Measurements from ENCODE around the gene PLCB4.
"Not testable (repeated sequence)": the region's sequence is repeated elsewhere in the genome, so short reads cannot be mapped to it uniquely, and the experiment has no call there.

PLCB4 gene

DNA sequence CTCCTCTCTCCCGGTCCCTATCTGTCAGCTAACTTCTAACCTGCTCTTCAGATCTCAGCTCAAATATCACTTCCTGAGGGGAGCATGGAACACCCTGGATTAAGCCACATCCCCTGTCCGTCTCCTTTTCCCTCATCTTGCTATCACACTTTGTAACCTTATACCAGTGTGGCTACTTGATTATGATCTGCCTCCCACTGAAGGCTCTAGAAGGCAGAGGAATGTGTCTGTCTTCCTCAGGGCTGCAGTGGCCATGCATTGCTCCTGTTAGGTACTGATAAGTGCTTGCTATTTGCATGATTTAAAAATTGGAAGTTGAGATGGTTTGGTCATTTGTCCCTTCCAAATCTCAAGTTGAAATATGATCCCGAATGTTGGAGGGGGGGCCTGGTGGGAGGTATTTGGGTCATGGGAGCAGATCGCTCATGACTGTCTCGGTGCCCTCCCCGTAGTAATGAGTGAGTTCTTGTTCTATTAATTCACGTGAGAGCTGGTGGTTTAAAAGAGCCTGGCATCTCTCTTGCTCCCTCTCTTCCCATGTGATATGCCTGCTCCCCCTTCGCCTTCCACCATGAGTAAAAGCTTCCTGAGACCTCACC is 71.4 kb downstream of the PLCB4 start:
- in situ Hi-C loops (cut with HindIII; ENCODE audit: low sequenced_read_pairs), result no loop called here

DNA sequence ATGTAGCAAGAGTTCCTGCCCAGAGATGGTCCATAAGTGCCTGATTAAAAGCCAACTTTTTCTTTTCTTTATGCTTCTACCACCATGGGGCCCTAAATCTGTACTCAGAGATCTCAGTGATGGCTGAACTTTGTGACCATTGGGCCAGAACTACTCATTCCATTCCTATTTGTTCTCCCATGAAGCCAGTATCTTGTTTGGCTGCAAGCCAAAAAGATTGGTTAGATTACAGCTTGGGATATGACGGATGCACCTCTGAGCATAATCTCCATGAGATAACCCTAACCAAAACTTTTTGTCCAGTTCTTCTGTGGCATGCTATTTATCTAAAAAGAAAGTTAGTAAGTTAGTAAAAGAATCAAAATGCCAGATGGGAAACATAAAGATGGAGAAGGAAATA is 72.2 kb downstream of the PLCB4 start:
- in situ Hi-C loops (cut with HindIII; ENCODE audit: low sequenced_read_pairs), result no loop called here

DNA sequence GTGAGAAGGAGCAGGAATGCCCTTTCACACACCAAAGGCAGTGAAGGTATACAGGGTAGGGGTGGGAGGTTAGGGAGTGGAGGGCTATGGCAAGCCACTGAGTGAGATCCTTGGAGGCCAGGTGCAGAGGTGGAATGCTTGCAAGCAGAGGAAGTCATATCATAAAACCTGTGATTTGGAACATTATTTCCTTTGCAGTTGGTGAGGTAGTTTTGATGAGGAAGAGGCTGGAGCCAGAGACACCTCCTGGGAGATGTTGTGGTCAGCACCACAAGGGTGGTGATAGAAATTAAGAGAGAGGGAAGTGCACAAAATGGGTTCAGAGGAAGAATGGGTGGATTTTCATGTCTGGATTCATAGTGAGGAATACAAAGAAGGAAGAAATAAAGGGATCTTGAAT is 73.0 kb downstream of the PLCB4 start:
- in situ Hi-C loops (cut with HindIII; ENCODE audit: low sequenced_read_pairs), result no loop called here

DNA sequence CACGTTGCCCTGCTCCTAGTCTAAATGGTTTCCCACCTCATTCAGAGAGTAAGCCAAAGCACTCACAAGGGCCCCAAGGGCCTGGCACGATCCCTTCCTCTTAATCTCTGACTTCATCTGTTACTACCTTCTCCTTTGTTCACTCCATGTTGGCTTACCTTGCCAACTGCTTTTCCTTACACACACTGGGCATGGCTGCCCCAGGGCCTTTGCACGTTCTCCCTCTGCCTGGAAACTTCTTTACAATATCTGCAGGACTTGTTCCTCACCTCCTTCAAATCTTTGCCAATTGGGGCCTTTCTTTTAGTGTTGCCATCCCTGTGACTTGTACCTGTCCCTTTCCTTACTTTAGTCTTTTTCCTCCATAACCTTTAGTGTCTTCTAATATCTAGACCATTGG is 73.9 kb downstream of the PLCB4 start:
- in situ Hi-C loops (cut with HindIII; ENCODE audit: low sequenced_read_pairs), result no loop called here

DNA sequence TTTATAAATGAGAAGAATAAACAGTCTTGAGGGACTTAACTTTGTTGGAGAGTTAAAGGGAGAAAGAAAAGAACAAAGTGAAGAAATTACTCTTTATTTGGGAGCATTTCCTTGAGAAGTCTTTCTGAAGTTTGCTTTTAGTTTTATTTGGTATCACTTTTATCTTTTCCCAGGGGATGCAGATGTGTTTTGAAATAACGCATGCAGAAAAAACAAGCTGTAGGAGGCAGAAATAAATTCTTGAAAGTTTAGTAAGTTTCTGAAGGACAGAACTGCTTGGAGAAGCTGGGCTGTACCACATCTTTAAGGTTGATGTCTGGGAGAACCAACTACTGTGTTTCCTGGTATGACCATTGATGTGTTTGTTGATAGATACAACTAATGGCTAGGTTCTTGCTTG is 75.0 kb downstream of the PLCB4 start:
- in situ Hi-C loops (cut with HindIII; ENCODE audit: low sequenced_read_pairs), result no loop called here

DNA sequence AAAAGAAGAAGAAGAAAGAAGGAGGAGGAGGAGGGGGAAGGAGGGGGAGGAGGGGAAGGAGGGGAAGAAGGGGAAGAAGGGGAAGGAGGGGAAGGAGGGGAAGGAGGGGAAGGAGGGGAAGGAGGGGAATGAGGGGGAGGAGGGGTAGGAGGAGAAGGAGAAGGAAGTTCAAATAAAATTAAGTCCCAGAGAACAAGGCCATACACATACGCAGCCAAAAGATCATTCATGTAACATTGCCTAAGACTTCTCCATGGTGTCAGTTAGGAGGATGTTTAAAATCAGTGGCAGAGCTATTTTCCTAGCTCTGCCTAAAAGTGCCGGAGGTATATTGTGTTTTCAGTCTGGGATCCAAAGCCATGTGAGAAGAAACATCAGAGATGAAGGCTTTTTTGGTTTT is 75.8 kb downstream of the PLCB4 start:
- in situ Hi-C loops (cut with HindIII; ENCODE audit: low sequenced_read_pairs), result no loop called here

DNA sequence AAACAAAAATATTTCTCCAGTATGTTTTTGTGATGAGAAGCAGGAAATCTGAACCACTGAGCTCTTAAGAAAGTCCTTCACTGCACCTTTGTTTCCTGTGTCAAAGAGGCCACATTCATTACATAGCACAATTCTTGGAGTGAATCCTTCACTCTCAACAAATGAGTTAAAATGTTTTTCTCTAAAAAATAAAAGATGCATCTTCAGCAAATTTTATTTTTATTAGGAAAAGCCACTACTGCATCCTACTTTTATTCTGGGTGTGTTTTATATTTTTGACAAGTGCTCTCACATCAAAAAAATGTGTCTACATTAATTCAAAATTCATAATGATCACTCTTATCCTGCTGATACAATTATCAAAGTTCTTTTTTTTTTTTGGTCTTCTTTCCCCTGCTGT is 76.3 kb downstream of the PLCB4 start:
- in situ Hi-C loops (cut with HindIII; ENCODE audit: low sequenced_read_pairs), result no loop called here

DNA sequence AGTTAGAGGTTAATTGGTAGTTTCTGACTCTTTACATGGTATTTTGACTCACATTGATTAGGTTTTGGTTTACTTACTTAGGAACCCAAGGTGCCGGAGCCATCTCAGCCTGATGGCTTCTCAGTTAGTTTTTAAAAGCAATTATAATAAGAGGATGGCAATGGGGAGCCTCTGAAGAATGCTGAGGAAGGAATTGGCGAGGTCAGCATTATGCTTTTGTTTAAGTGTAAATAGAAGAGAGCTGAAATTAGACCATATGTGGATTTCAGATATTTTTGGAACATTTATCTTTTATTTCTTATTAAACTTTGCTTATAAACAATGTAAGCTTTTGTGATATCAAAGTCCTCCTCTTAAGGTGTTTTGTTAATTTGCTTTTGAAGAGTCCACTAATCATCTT is 77.8 kb downstream of the PLCB4 start:
- in situ Hi-C loops (cut with HindIII; ENCODE audit: low sequenced_read_pairs), result no loop called here

DNA sequence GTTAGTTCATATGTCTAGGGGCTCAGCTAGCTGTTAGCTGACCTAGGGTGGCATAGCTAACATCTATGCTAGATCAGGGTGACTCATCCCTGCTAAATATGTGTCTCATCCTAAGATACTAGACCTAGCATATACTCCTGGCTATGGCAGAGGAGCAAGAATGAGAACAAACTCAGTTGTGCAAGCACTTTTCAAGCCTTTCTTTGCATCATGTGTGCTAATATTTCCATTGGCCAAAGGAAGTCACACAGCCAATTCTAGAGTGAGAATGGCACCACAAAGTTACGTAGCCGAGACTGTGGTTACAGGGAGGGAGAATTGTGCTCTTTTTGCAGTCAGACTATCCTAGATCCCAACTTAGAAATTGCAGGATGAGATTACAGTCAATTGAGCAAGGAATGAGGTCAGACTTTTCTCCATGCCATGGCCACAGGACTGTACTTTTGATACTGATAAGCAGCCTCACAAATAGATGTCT is 78.7 kb downstream of the PLCB4 start:
- in situ Hi-C loops (cut with HindIII; ENCODE audit: low sequenced_read_pairs), result no loop called here

DNA sequence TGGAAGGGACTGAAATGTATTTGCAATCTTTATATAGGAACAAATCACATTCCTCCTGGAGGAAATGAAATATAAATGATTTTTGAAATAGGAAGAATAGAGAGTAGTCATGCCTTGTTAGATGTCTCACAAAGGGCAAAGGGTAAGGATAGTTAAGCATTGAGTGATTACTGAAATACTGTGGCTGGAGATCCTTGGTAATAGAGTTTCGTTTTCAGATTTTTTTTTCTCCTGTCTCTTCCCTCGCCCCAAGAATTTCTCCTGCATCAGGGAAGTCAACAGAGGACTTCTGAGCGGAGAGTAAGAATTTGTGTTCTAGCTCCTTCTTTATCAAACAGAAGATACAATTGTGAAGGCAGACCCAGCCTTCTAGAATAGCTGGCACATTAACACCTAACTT is 79.4 kb downstream of the PLCB4 start:
- in situ Hi-C loops (cut with HindIII; ENCODE audit: low sequenced_read_pairs), result no loop called here

DNA sequence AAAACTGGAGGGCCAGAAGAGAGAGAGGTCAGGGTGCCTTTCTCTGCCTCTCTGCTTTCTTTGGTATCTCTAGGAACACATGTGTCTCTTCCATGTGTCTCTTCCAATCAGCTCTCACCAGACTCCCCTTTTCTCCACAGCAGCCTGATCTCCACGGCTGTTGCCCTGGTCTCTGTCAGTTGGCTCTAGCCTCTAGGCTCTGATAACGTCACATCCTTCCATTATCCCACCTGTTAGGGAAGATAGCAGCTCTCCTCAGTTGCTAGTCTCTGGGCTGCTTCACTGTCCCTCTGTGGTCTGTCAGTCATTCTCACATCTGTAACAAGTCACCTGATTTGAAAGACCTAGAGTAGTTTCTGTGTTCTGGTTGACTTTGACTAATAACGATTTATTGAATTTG is 80.2 kb downstream of the PLCB4 start:
- in situ Hi-C loops (cut with HindIII; ENCODE audit: low sequenced_read_pairs), result no loop called here

DNA sequence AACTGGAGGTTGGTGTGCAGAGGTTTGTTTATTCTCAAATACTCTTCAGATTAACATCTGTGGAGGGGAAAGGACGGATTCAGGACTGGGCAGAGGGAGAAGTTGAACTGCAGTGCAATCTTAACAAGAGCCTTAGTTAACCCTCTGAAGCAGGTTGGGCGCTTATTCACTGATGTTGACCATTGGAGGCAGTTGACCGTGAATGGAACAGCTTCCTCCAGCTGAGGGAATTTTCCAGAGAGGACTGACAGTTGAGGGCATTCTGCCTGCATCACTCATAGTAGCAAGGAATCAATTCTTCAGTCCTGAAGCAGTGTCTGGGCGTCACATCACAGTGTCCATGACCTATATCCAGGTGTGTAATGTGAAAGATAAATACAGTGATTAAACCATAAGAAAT is 80.9 kb downstream of the PLCB4 start:
- in situ Hi-C loops (cut with HindIII; ENCODE audit: low sequenced_read_pairs), result no loop called here

DNA sequence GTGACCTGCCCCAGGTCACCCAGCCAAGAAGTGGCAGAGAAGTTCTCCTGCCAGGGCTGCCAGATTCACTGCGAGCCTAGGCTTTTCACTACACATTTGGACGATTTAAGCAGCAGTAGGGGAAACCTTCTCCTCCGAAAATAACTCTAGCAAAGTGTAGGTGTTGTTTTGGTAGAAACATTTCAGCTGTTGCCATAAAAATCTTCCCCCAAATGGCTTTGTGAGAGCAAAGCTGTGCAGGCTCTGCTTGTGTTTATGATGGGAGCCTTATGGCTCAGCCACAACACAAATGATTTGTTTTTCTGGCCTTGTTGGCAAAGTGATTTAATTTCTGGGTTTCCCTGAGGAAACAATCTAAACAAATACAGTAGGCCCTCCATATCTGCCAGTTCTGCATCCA is 81.8 kb downstream of the PLCB4 start:
- in situ Hi-C loops (cut with HindIII; ENCODE audit: low sequenced_read_pairs), result no loop called here

DNA sequence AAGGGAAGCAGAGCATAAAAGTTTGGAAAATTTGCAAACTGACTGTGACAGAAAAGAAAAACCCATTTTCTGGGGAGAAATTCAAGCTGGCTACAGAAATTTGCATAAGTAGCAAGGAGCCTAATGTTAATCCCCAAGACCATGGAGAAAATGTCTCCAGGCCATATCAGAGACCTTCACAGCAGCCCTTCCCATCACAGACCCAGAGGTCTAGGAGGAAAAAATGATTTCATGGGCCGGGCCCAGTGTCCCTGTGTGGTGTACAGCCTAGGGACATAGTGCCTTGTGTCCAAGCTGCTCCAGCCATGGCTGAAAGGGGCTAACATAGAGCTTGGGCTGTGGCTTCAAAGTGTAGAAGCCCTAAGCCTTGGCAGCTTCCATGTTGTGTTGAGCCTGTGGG is 83.3 kb downstream of the PLCB4 start:
- in situ Hi-C loops (cut with HindIII; ENCODE audit: low sequenced_read_pairs), result not testable (repeated sequence)

DNA sequence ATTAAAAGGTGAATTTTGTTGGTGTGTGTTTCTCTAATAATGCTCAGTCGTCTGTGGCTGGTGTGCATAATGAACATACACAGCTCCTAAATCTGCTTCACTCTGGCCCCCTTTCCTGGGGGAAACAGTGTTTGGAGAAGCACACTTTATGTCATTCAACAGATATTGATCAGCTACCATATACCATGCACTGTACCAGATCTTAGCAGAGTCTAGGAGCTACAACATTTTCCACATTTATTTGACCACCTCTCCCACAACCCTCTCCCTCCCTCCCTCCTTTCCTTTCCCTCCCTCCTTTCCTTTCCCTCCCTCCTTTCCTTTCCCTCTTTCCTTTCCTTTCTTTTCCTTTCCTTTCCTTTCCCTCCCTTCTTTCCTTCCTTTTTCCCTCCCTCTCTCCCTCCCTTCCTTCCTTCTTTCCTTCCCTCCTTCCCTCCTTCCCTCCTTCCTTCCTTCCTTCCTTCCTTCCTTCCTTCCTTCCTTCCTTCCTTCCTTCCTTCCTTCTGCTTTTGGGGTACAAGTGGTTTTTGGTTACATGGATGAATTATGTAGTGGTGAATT is 85.7 kb downstream of the PLCB4 start:
- in situ Hi-C loops (cut with HindIII; ENCODE audit: low sequenced_read_pairs), result no loop called here

DNA sequence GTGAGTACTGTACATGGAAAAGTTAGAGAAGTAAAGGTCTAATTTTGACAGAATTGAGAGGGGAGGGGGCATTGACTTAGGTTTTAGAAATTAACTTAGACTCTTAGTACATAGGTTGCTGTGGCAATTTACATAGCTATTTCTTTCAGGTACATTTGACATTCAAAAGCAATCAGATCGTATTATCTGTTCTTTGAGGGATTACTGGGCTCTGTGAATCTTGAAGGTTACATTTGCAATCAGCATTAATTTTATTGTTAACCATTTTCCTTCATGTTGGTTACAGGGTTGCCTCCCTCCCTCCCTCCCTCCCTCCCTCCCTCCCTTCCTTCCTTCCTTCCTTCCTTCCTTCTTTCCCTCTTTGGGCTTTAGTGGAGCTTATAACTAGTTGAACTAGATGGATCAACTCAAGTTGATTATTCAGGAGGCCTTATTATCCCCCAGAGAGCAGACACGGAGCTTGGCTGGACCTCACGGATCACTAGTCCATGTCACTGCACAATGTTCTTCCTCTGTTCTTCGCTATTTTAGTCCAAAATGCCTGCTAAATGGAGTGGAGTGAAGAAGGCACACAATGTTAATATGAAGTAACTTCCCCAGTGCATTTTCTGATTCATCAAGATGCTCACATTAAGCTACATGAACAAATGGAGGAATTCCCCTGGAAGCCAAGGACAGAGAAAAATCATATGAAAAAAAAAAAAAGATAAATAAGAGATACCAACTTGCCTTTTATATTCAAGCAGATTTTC is 87.8 kb downstream of the PLCB4 start:
- in situ Hi-C loops (cut with HindIII; ENCODE audit: low sequenced_read_pairs), result no loop called here

DNA sequence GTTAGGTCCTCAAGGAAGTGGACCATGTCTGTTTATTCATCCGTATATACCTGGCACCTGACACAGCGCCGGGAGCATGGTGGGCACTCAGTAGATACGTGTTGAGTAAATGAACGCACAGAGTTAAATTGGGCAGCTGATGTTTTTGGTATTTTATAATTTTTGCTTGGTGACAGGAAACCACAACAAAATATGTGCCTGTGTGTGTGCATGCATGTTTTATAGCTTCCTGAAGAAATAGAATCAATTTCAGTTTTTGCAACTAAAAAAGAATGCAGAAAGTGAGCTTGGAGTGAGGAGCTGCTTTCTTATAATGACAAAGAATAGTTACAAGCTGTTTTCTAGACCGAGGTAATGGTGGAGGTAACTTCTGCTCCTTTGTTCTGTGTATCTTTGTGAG is 91.4 kb downstream of the PLCB4 start:
- in situ Hi-C loops (cut with HindIII; ENCODE audit: low sequenced_read_pairs), result no loop called here

DNA sequence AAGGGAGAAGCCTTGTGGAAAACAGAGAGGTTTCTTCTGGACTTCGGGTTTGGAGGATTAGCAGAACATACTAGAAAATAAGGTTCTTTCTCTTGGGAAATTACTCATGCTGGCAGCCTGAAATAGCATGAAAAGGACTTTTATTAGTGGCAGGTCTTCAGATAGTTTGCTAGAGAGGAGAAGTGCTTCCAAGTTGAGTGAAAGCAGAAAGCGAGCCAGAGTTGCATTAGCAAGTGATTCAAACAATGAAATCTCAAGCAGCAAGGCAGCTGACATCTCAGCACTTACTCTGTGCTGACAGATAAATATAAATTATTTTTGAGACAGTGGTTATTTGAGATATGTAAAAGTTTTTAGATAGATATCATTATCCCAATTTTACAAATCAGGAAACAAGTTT is 91.9 kb downstream of the PLCB4 start:
- in situ Hi-C loops (cut with HindIII; ENCODE audit: low sequenced_read_pairs), result no loop called here

DNA sequence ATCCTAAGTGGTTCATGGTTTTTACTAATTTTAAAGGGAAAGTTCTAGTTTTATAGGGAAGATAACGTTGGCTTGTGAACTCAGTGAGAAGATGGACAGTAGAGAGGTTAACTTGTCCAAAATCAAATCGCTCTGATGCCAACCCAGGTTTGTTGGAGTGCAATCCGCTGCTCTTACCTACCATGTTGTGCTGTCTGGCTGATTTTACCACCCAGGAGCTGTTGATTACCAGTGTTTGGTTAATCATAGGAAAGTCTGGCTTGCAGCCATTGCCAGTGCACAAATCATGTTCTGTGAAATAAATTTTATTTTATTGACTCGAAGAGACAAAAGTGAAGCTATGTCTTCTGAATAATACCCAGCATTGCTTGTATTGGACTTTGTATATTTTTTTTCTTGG is 92.4 kb downstream of the PLCB4 start:
- in situ Hi-C loops (cut with HindIII; ENCODE audit: low sequenced_read_pairs), result no loop called here

DNA sequence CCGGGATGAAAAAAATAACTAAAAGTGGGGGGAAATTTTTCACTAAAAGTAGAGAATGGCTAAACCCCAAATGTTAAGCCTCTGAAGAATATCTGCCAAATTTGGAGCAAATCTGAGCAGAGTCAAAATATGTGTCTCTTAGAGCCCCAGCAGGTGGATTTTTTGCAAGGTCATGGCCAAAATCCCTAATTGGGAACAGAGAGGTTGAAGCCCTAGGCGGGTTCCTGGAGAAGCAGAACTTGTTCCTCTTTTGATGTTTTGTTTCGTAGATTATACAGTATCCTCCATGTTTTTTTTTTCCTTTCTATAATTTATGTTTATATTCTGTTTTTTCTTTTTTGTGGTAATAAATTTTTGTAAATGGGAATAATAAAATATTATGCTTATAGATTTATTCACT is 94.4 kb downstream of the PLCB4 start:
- in situ Hi-C loops (cut with HindIII; ENCODE audit: low sequenced_read_pairs), result no loop called here

DNA sequence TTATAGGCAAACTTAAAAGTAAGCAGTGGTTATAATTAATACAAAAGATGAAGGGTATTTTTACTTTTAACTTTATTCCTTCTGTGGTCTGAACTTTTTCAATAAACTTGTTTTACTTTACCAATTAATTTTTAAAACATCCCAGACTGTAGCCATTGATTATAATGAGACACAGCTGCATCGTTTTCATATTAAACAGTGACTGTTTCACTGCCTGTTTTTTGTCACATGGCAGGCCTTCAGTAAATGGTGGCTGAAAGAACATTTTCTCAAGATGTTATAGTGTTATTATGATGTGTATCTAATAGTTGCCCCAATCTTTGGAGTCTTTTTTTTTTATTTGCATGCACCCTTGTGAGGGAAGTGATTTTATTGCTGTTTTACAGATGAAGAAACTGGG is 95.1 kb downstream of the PLCB4 start:
- in situ Hi-C loops (cut with HindIII; ENCODE audit: low sequenced_read_pairs), result no loop called here

DNA sequence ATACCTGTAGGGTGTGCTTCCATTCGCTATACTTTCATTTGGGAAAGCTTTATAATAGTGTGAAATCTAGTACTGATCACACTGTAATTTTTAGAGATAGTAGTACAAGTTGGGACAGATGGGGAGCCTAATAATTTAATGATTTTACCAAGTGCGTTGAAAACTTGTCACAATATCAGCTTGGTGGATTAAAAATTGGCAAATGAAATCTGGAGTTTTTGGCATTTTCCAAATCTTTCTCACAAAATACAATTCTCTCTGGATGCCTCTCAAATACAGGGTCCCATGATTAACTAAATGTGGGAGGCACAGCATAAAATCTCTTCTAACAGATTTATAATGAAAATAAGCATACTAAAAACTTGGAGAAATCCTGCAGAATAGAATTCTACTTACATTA is 96.4 kb downstream of the PLCB4 start:
- in situ Hi-C loops (cut with HindIII; ENCODE audit: low sequenced_read_pairs), result no loop called here

All from DLD1 (cell line).